ENCODE results near the gene WSCD1.

The WSCD1 gene

GRCh38 chr17:6079960-6080359 lies 9.8 kb downstream of the WSCD1 start:
- CTCF ChIA-PET, result no interaction called here
- peaks cover 0 to 13% of the 10 kb centered on the region in 2 experiments; a peak in 2 of 3 replicates for H3K36me3 ChIP-seq (ENCODE audit: control insufficient read depth in 2 of 2, insufficient read depth in 1 of 2, low read length in 2 of 2)
- no peak overlapping the region for H3K4me3 ChIP-seq (ENCODE audit: low read depth, low read length)
- POLR2A ChIA-PET, result interaction anchor here (0.9 kb wide), 1 partner anchor 11 kb away, joined by 3 read pairs; no protein-coding TSS in a partner anchor
- H3K27ac ChIP-seq (ENCODE audit: extremely low read depth, low read depth, low read length), result no peak overlapping the region
- no peaks in the 10 kb centered on the region for H3K4me1 ChIP-seq (ENCODE audit: control insufficient read depth, insufficient read depth, low read length)
- TF ChIP-seq ZNF664 (tag by site-specific recombination; IDR thresholded peaks at IDR 0.05) (peak; percentile 76), ZNF768 (tag by site-specific recombination; IDR thresholded peaks at IDR 0.05) (peak; percentile 52; the same call in 1 of the 2 replicates), ZNF610 (tag by site-specific recombination; IDR thresholded peaks at IDR 0.05; ENCODE audit: borderline replicate concordance) (no peak)
- no peaks in the 10 kb centered on the region for H3K9me3 ChIP-seq (ENCODE audit: control insufficient read depth, insufficient read depth, low read depth, low read length)

DNA sequence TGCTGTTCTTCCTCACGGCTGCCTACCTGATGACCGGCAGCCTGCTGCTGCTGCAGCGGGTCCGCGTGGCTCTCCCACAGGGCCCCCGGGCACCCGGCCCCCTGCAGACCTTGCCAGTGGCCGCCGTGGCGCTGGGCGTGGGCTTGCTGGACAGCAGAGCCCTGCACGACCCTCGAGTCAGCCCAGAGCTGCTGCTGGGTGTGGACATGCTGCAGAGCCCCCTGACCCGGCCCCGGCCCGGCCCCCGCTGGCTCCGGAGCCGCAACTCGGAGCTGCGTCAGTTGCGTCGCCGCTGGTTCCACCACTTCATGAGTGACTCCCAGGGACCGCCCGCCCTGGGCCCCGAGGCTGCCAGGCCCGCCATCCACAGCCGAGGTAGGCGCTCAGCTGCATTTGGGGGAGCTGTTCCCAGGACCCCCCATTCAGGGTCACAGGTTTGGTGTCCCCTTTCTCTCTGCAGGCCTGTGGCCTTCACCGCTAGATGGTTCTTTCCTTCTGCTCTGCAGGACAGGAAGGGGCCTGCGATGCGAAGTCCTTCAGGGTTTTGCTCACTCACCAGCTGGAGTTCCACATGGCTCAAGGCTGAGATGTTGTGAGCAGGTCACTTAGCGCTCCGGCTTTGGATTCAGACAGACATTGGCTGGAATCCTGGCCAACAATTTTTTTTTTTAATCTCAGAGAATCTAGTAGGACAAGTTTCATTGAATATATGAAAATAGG lies 10.7 kb downstream of the WSCD1 start:
- ChIA-PET CTCF (interaction anchor here (0.7 kb wide), 1 partner anchor 29 kb away, joined by 3 read pairs; no protein-coding TSS in a partner anchor), POLR2A (interaction anchor here (0.9 kb wide), 1 partner anchor 9 kb away, joined by 3 read pairs; no protein-coding TSS in a partner anchor)
- no peaks in the 10 kb centered on the region for H3K4me1 ChIP-seq (ENCODE audit: control insufficient read depth, insufficient read depth, low read length)
- H3K9me3 ChIP-seq (ENCODE audit: control insufficient read depth, insufficient read depth, low read depth, low read length), result no peaks in the 10 kb centered on the region
- H3K36me3 ChIP-seq (ENCODE audit: control insufficient read depth in 2 of 2, insufficient read depth in 1 of 2, low read length in 2 of 2), result peaks cover 0 to 13% of the 10 kb centered on the region in 2 experiments; a peak in 2 of 3 replicates
- no peak overlapping the region for H3K4me3 ChIP-seq (ENCODE audit: low read depth, low read length)
- no peak for TF ChIP-seq ZNF157 (tag by site-specific recombination; IDR thresholded peaks at IDR 0.05)
- TF ChIP-seq, protein P1, sequence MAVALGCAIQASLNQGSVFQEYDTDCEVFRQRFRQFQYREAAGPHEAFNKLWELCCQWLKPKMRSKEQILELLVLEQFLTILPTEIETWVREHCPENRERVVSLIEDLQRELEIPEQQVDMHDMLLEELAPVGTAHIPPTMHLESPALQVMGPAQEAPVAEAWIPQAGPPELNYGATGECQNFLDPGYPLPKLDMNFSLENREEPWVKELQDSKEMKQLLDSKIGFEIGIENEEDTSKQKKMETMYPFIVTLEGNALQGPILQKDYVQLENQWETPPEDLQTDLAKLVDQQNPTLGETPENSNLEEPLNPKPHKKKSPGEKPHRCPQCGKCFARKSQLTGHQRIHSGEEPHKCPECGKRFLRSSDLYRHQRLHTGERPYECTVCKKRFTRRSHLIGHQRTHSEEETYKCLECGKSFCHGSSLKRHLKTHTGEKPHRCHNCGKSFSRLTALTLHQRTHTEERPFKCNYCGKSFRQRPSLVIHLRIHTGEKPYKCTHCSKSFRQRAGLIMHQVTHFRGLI (tag by site-specific recombination; IDR thresholded peaks at IDR 0.05), result no peak
- TF ChIP-seq BCL11A (tag by site-specific recombination; IDR thresholded peaks at IDR 0.05; ENCODE audit: low read depth), result no peak
- TF ChIP-seq, protein P2, sequence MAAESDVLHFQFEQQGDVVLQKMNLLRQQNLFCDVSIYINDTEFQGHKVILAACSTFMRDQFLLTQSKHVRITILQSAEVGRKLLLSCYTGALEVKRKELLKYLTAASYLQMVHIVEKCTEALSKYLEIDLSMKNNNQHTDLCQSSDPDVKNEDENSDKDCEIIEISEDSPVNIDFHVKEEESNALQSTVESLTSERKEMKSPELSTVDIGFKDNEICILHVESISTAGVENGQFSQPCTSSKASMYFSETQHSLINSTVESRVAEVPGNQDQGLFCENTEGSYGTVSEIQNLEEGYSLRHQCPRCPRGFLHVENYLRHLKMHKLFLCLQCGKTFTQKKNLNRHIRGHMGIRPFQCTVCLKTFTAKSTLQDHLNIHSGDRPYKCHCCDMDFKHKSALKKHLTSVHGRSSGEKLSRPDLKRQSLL (tag by site-specific recombination; IDR thresholded peaks at IDR 0.05), result no peak
- TF ChIP-seq, protein P3, sequence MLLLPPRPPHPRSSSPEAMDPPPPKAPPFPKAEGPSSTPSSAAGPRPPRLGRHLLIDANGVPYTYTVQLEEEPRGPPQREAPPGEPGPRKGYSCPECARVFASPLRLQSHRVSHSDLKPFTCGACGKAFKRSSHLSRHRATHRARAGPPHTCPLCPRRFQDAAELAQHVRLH (tag by site-specific recombination; IDR thresholded peaks at IDR 0.05), result no peak
- H3K27ac ChIP-seq (ENCODE audit: extremely low read depth, low read depth, low read length), result no peak overlapping the region

- POLR2A ChIA-PET, result no interaction called here
- CTCF ChIA-PET, result interaction anchor here (0.7 kb wide), 2 partner anchors 11 to 482 kb away, joined by 3 read pairs; no protein-coding TSS in a partner anchor
- H3K4me3 ChIP-seq (ENCODE audit: low read depth, low read length), result no peak overlapping the region
- no peaks in the 10 kb centered on the region for H3K4me1 ChIP-seq (ENCODE audit: control insufficient read depth, insufficient read depth, low read length)
- H3K36me3 ChIP-seq (ENCODE audit: control insufficient read depth in 2 of 2, insufficient read depth in 1 of 2, low read length in 2 of 2), result peaks cover 0 to 13% of the 10 kb centered on the region in 2 experiments; a peak in 2 of 3 replicates
- H3K9me3 ChIP-seq (ENCODE audit: control insufficient read depth, insufficient read depth, low read depth, low read length), result no peaks in the 10 kb centered on the region
- H3K27ac ChIP-seq (ENCODE audit: extremely low read depth, low read depth, low read length), result no peak overlapping the region
- TF ChIP-seq ZIC2 (tag by site-specific recombination; IDR thresholded peaks at IDR 0.05) (peak; percentile 67), ZNF585B (tag by site-specific recombination; IDR thresholded peaks at IDR 0.05) (no peak), ZBTB49 (tag by site-specific recombination; IDR thresholded peaks at IDR 0.05; ENCODE audit: low read depth) (no peak), ZNF530 (tag by site-specific recombination; IDR thresholded peaks at IDR 0.05; ENCODE audit: low read depth) (no peak), GFI1B (tag by site-specific recombination; IDR thresholded peaks at IDR 0.05) (no peak)
Observed at GRCh38 chr17:6082335-6082734, 12.2 kb downstream of the WSCD1 start.

All from HEK293 (cell line).